Neuronal stem cell (in vitro differentiated cells): ENCODE results near the gene SPARC.

ENCODE experiments used
- DNase-seq: peaks from one replicate; pipeline ENCODE4 v3.0.0-alpha.2; 2013; ENCODE audit warnings: low spot score
- H2AFZ ChIP-seq: one replicate; pipeline ENCODE4 v1.6.1; 2013; ENCODE audit warnings: mild to moderate bottlenecking, low read length, inconsistent platforms
- H2AK5ac ChIP-seq: 2 replicates; pipeline ENCODE4 v1.6.1; 2013; ENCODE audit warnings: low read depth, mild to moderate bottlenecking, inconsistent platforms, low read length, moderate library complexity, mixed read lengths
- H2BK120ac ChIP-seq: 2 replicates; pipeline ENCODE4 v1.6.1; 2013; ENCODE audit warnings: low read depth, mild to moderate bottlenecking, inconsistent platforms, low read length, moderate library complexity, mixed read lengths
- H2BK12ac ChIP-seq: one replicate; pipeline ENCODE4 v1.6.1; 2013; ENCODE audit warnings: low read length, inconsistent platforms
- H2BK15ac ChIP-seq: 2 replicates; pipeline ENCODE4 v1.6.1; 2013; ENCODE audit warnings: mild to moderate bottlenecking, low read length, inconsistent platforms, mixed read lengths
- H2BK5ac ChIP-seq: one replicate; pipeline ENCODE4 v1.6.1; 2013; ENCODE audit warnings: inconsistent platforms, mild to moderate bottlenecking, low read length, moderate library complexity
- H3K14ac ChIP-seq: one replicate; pipeline ENCODE4 v1.6.1; 2013; ENCODE audit warnings: low read length, inconsistent platforms
- H3K18ac ChIP-seq: 2 replicates; pipeline ENCODE4 v1.6.1; 2013; ENCODE audit warnings: low read length, inconsistent platforms
- H3K23ac ChIP-seq: 2 replicates; pipeline ENCODE4 v1.6.1; 2013; ENCODE audit warnings: low read depth, mild to moderate bottlenecking, mixed read lengths, low read length, inconsistent platforms; ENCODE audit not compliant: poor library complexity
- H3K27ac ChIP-seq: replicated peaks from 3 replicates; pipeline ENCODE4 v1.5.1; 2013; ENCODE audit warnings: low read length, inconsistent platforms
- H3K27me3 ChIP-seq, 3 experiments: 2 replicates each; pipeline ENCODE4 v1.6.1; 2013; ENCODE audit warnings: low read length in 3 of 3, mild to moderate bottlenecking in 2 of 3, inconsistent platforms in 1 of 3, low read depth in 1 of 3, mixed read lengths in 1 of 3, moderate library complexity in 1 of 3; ENCODE audit not compliant: control insufficient read depth in 3 of 3, insufficient read depth in 3 of 3
- H3K36me3 ChIP-seq, 2 donors: replicated peaks in 1 of 2; 2 replicates each; pipeline ENCODE4 v1.6.1; 2013; ENCODE audit warnings: low read length in 2 of 2; ENCODE audit not compliant: control insufficient read depth in 2 of 2, insufficient read depth in 2 of 2
- H3K4ac ChIP-seq: 2 replicates; pipeline ENCODE4 v1.6.1; 2013; ENCODE audit warnings: inconsistent platforms, mild to moderate bottlenecking, low read length, moderate library complexity
- H3K4me1 ChIP-seq, 2 donors: 1 replicate in 1 of 2; 2 replicates in 1 of 2; pipeline ENCODE4 v1.6.1; 2013; ENCODE audit warnings: low read length in 2 of 2, low read depth in 1 of 2; ENCODE audit not compliant: control insufficient read depth in 2 of 2, insufficient read depth in 1 of 2
- H3K4me2 ChIP-seq: one replicate; pipeline ENCODE4 v1.6.1; 2013; ENCODE audit warnings: mild to moderate bottlenecking, low read length, inconsistent platforms; ENCODE audit not compliant: insufficient read depth, poor library complexity, severe bottlenecking
- H3K4me3 ChIP-seq, 2 donors: 2 replicates each; pipeline ENCODE4 v1.5.1; 2013; ENCODE audit warnings: low read length in 2 of 2, mild to moderate bottlenecking in 2 of 2, inconsistent platforms in 1 of 2, moderate library complexity in 1 of 2
- H3K79me1 ChIP-seq: one replicate; pipeline ENCODE4 v1.6.1; 2013; ENCODE audit warnings: low read depth, mild to moderate bottlenecking, inconsistent platforms, low read length, moderate library complexity
- H3K9ac ChIP-seq: one replicate; pipeline ENCODE4 v1.6.1; 2013; ENCODE audit warnings: mild to moderate bottlenecking, low read depth, low read length, inconsistent platforms; ENCODE audit not compliant: poor library complexity
- H3K9me3 ChIP-seq, 2 donors: replicated peaks in 1 of 2; 2 replicates each; pipeline versions ENCODE3 to v1.6.1; 2013; ENCODE audit warnings: low read length in 2 of 2, mild to moderate bottlenecking in 2 of 2, inconsistent platforms in 1 of 2, low read depth in 1 of 2, mixed read lengths in 1 of 2, moderate library complexity in 1 of 2; ENCODE audit not compliant: control insufficient read depth in 2 of 2, insufficient read depth in 1 of 2
- H4K8ac ChIP-seq: one replicate; pipeline ENCODE4 v1.6.1; 2013; ENCODE audit warnings: low read depth, mild to moderate bottlenecking, inconsistent platforms, low read length, moderate library complexity
- H4K91ac ChIP-seq: one replicate; pipeline ENCODE4 v1.6.1; 2013; ENCODE audit warnings: low read length, low read depth, mild to moderate bottlenecking, inconsistent platforms; ENCODE audit not compliant: poor library complexity
- WGBS, 2 donors: extraction: QIAGEN DNeasy Blood & Tissue Kit; methylation state at CpG; one replicate each; pipeline ENCODE4 v1.1.7; 2013; ENCODE audit warnings: missing lambda C conversion rate in 2 of 2, mixed read lengths in 1 of 2; ENCODE audit not compliant: insufficient read length in 2 of 2, insufficient replicate concordance in 1 of 2; ENCODE audit errors: extremely low coverage in 2 of 2; 5-methylcytosine and 5-hydroxymethylcytosine counted together

The SPARC gene

DNA sequence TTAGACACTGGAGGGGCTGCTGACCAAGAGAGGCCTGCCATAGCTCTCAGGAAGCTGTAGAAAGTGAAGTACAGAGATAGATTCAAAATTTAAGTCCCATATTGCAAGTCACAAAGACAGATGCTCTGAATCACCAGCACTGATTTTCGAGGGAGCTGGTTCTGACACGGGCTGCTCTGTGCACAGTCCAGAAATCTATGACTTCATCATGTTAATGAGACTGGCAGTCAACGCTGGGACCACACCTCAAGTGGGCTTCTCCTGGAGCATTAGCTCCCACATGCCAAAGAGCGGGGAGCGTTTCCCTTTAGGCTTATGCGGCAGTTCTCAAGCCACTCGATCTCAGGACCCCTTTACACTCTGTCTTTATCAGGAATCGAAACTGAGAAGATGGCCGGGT, 61.4 kb downstream of the SPARC start:
- Histone ChIP-seq H3K18ac (no peak overlapping the region), H3K36me3 (no peaks in the 10 kb centered on the region), H3K4ac (no peak overlapping the region), H3K27ac (no peak overlapping the region), H3K9me3 (no peaks in the 10 kb centered on the region), H3K23ac (no peak overlapping the region), H3K9ac (no peak overlapping the region), H2BK5ac (no peak overlapping the region), H2AK5ac (no peak overlapping the region), H3K79me1 (no peaks in the 10 kb centered on the region), H3K27me3 (peaks cover 0 to 10% (median 0%) of the 10 kb centered on the region in 3 experiments), H2AFZ (no peak overlapping the region), H3K4me1 (peaks cover 0 to 19% of the 10 kb centered on the region in 2 donors), H3K14ac (no peak overlapping the region), H3K4me3 (no peak overlapping the region), H2BK12ac (no peak overlapping the region), H4K91ac (no peak overlapping the region), H4K8ac (no peak overlapping the region), H2BK15ac (no peak overlapping the region), H2BK120ac (no peak overlapping the region), H3K4me2 (no peak overlapping the region)
- no peak for DNase-seq
- no CpG with 5 or more reads among the region's 9 CpGs for WGBS, 2 donors

DNA sequence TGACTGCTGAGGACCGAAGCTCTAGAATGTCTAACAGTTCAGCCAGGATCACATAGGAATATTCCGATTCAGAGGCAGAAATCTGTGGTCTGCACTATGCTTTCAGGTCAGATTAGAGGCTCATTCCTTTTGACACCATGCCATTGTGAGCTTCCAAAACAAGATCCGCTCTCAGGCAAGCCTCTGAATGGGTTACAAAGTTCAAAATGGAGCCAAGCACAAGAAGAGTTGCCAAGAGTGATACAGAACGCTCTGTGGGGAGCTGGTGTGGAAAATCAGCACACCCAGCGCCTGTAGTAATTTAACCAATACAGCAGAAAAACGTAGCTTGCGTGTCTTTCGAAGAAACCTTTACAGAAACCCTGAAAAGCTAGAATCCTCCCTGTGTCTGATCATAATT, 62.2 kb downstream of the SPARC start:
- Histone ChIP-seq H3K27me3 (peaks cover 0 to 10% (median 0%) of the 10 kb centered on the region in 3 experiments), H3K36me3 (no peaks in the 10 kb centered on the region), H2AK5ac (no peak overlapping the region), H3K4ac (no peak overlapping the region), H3K27ac (peak overlapping the region; percentile 1), H2BK120ac (no peak overlapping the region), H2AFZ (peak overlapping the region; percentile 71), H3K4me3 (no peak overlapping the region), H3K9ac (no peak overlapping the region), H3K4me2 (no peak overlapping the region), H3K9me3 (no peaks in the 10 kb centered on the region), H4K8ac (no peak overlapping the region), H3K4me1 (peaks cover 0 to 26% of the 10 kb centered on the region in 2 donors), H2BK12ac (no peak overlapping the region), H4K91ac (no peak overlapping the region), H2BK15ac (no peak overlapping the region), H3K79me1 (no peaks in the 10 kb centered on the region), H2BK5ac (no peak overlapping the region), H3K14ac (no peak overlapping the region), H3K18ac (no peak overlapping the region), H3K23ac (no peak overlapping the region)
- no CpG with 5 or more reads among the region's 8 CpGs for WGBS, 2 donors
- DNase-seq: no peak

DNA sequence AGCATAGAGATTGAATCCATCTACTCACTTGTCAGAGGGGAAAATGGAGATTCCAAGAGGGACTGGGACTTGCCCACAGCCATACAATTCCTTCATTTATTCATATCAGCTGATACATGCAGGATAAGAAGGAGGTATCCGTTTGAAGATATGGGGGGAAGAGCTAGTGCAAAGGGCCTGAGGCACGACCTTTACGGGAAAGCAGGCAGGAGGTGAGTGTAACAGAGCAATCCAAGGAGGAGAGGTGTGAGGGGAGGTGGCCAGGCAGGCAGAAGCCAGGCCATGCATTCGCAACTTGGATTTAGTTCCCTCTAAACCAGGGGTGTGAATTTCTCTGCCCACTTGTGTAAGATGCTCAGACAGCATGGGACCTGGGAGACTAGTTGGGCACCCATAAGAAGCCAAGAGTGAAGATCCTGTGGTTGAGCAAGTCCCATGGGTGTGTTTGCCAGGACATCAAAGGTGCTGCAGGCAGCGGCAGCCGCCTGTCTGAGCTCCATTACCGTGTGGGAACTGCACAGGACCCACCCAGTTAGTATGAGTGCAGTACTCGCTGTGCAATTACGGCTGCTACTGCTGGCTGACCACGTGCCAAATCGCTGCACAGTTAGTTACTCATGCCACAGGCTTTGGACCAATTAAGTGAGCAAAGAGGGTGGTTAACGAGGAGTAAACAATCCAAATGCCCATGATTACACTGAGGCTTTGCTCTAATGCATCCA, 64.2 kb downstream of the SPARC start:
- Histone ChIP-seq H3K36me3 (no peaks in the 10 kb centered on the region), H3K4me1 (peaks cover 0 to 31% of the 10 kb centered on the region in 2 donors), H2BK120ac (no peak overlapping the region), H3K27me3 (peaks cover 0 to 10% (median 0%) of the 10 kb centered on the region in 3 experiments), H3K4me3 (no peak overlapping the region), H3K4ac (no peak overlapping the region), H3K79me1 (no peaks in the 10 kb centered on the region), H3K9me3 (no peaks in the 10 kb centered on the region), H3K27ac (no peak overlapping the region), H4K91ac (no peak overlapping the region), H3K23ac (no peak overlapping the region), H2BK5ac (no peak overlapping the region), H3K18ac (peak overlapping the region; percentile 31), H2AFZ (no peak overlapping the region), H2BK12ac (no peak overlapping the region), H3K4me2 (no peak overlapping the region), H2AK5ac (no peak overlapping the region), H3K9ac (no peak overlapping the region), H3K14ac (no peak overlapping the region), H4K8ac (no peak overlapping the region), H2BK15ac (peak overlapping the region; percentile 22)
- no peak for DNase-seq
- WGBS, 2 donors: no CpG with 5 or more reads among the region's 12 CpGs

GRCh38 chr5:151620461-151620840, 66.3 kb downstream of the SPARC start:
- no peaks in the 10 kb centered on the region for H3K9me3 ChIP-seq
- H2BK15ac ChIP-seq: no peak overlapping the region
- no peak overlapping the region for H4K91ac ChIP-seq
- H3K23ac ChIP-seq: no peak overlapping the region
- H2AK5ac ChIP-seq: no peak overlapping the region
- no peaks in the 10 kb centered on the region for H3K36me3 ChIP-seq
- no peak overlapping the region for H3K4me2 ChIP-seq
- H2AFZ ChIP-seq: no peak overlapping the region
- H3K14ac ChIP-seq: no peak overlapping the region
- H3K18ac ChIP-seq: no peak overlapping the region
- H2BK5ac ChIP-seq: no peak overlapping the region
- no peak overlapping the region for H2BK12ac ChIP-seq
- H3K4me1 ChIP-seq: peaks cover 0 to 31% of the 10 kb centered on the region in 2 donors
- no peak overlapping the region for H3K4ac ChIP-seq
- H3K27me3 ChIP-seq: peaks cover 0 to 10% (median 0%) of the 10 kb centered on the region in 3 experiments
- no peak overlapping the region for H2BK120ac ChIP-seq
- H4K8ac ChIP-seq: no peak overlapping the region
- no peaks in the 10 kb centered on the region for H3K79me1 ChIP-seq
- H3K9ac ChIP-seq: no peak overlapping the region
- H3K4me3 ChIP-seq: no peak overlapping the region
- no peak overlapping the region for H3K27ac ChIP-seq
- no peak for DNase-seq
- WGBS, 2 donors: no CpG with 5 or more reads among the region's 6 CpGs
